GM23248 (cell line): ENCODE results near the gene PRL. TPM values are rescaled to one million over a fixed set of nuclear protein-coding genes. Genes with fewer than 3 reads are reported as not detected.

Experiments
- DNase-seq: peaks from one replicate; pipeline ENCODE4 v3.0.0-alpha.2; 2015
- H2AFZ ChIP-seq: fragments of 200-600 bp; sonication (generic); 2 replicates; pipeline ENCODE4 v1.6.1; 2016; ENCODE audit warnings: antibody characterized with exemption
- H3F3A ChIP-seq: fragments of 200-600 bp; sonication (generic); 2 replicates; pipeline ENCODE4 v1.6.1; 2016; ENCODE audit warnings: mild to moderate bottlenecking, antibody characterized with exemption, mixed run types; ENCODE audit not compliant: insufficient read depth
- H3K27ac ChIP-seq: fragments of 200-600 bp; sonication (generic); 2 replicates; pipeline ENCODE4 v1.5.1; 2016; ENCODE audit warnings: mild to moderate bottlenecking
- H3K27me3 ChIP-seq: fragments of 200-600 bp; sonication (generic); replicated peaks from 2 replicates; pipeline ENCODE4 v1.6.1; 2016; ENCODE audit warnings: mild to moderate bottlenecking; ENCODE audit not compliant: insufficient read depth
- H3K36me3 ChIP-seq: fragments of 200-600 bp; sonication (generic); 2 replicates; pipeline ENCODE4 v1.6.1; 2016; ENCODE audit warnings: low read depth, mild to moderate bottlenecking
- H3K4me1 ChIP-seq: fragments of 200-600 bp; sonication (generic); 2 replicates; pipeline ENCODE4 v1.6.1; 2016; ENCODE audit warnings: mild to moderate bottlenecking; ENCODE audit not compliant: insufficient read depth
- H3K4me2 ChIP-seq: fragments of 200-600 bp; sonication (generic); one replicate; pipeline ENCODE4 v1.6.1; 2016; ENCODE audit warnings: mild to moderate bottlenecking; ENCODE audit not compliant: unreplicated experiment
- H3K4me3 ChIP-seq: fragments of 200-600 bp; sonication (generic); 2 replicates; pipeline ENCODE4 v1.5.1; 2016; ENCODE audit warnings: mild to moderate bottlenecking
- H3K79me2 ChIP-seq: fragments of 200-600 bp; sonication (generic); 2 replicates; pipeline ENCODE4 v1.6.1; 2016; ENCODE audit warnings: mild to moderate bottlenecking; ENCODE audit not compliant: insufficient read depth
- H3K9ac ChIP-seq: fragments of 200-600 bp; sonication (generic); 2 replicates; pipeline ENCODE4 v1.6.1; 2016; ENCODE audit warnings: mild to moderate bottlenecking
- H3K9me2 ChIP-seq: fragments of 200-600 bp; sonication (generic); 2 replicates; pipeline ENCODE4 v1.6.1; 2016; ENCODE audit warnings: mixed run types, mild to moderate bottlenecking, moderate library complexity; ENCODE audit not compliant: insufficient read depth
- H3K9me3 ChIP-seq: fragments of 200-600 bp; sonication (generic); one replicate; pipeline ENCODE4 v1.6.1; 2017; ENCODE audit warnings: low read depth
- H4K20me1 ChIP-seq: fragments of 200-600 bp; sonication (generic); 2 replicates; pipeline ENCODE4 v1.6.0; 2016; ENCODE audit not compliant: insufficient read depth
- EZH2 ChIP-seq: fragments of 200-600 bp; sonication (generic); IDR thresholded peaks from 2 replicates; pipeline ENCODE4 v1.6.1; 2018; ENCODE audit warnings: antibody characterized with exemption, mild to moderate bottlenecking; ENCODE audit not compliant: insufficient read depth, poor library complexity, severe bottlenecking
- EZH2phosphoT487 ChIP-seq: fragments of 200-600 bp; sonication (generic); IDR thresholded peaks from 2 replicates; pipeline ENCODE4 v1.6.1; 2018; ENCODE audit warnings: antibody characterized with exemption, moderate library complexity, mild to moderate bottlenecking, low read depth; ENCODE audit not compliant: insufficient read depth
- WGBS, 2 experiments: methylation state at CpG; one replicate each; pipeline ENCODE4 v1.1.6; 2015 to 2017; ENCODE audit warnings: low lambda C conversion rate in 2 of 2, low coverage in 1 of 2; ENCODE audit errors: missing lambda C conversion rate in 2 of 2; 5-methylcytosine and 5-hydroxymethylcytosine counted together
- in situ Hi-C: fragments of 300-500 bp; cut with MboI; formaldehyde crosslinking; loops from 2 replicates; pipeline ENCODE4 v1.15.0; 2020
- polyA plus RNA-seq: library from polyadenylated mRNA; unstranded; fragments of >200 nt; fragmentation: Nextera tagmentation; extraction: Ambion mirVana; gene quantifications from 2 replicates; pipeline ENCODE4 v1.2.1, GENCODE V29; 2016
- total RNA-seq: library from RNA; depleted of rRNA; stranded (reverse); fragments of >200 nt; shearing (Covaris generic); gene quantifications from 2 replicates; pipeline ENCODE4 v1.2.3, GENCODE V29; 2014

The PRL gene
- total and polyA plus RNA-seq, 2 experiments from 2014 or later = 1.2 TPM; not detected in 1

DNA sequence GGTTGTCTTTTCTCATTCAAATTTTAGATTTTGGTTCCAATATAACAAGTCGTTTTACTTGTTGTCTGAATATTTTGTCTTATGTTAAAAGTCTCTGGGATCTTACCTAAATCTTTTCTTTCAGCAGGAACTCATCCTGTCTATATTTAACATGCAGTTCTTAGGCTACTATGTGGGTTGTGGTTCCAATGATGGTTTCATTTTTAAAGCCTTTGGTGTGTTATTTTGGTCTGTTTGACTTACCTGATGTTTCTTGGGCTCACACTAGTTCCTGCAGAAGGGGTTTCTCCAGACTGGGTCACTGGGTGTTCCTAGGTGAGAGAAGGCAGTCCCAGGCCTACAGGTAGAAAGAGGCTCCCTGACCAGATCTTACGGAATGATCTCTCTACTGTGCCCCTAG lies 17.4 kb downstream of the PRL start:
- no peaks in the 10 kb centered on the region for H3K27me3 ChIP-seq
- H3K4me3 ChIP-seq = no peak overlapping the region
- TF ChIP-seq EZH2 (no peak), EZH2phosphoT487 (no peak)
- no peaks in the 10 kb centered on the region for H3K36me3 ChIP-seq
- in situ Hi-C loops = no loop called here
- H3K9me3 ChIP-seq = no peaks in the 10 kb centered on the region
- H2AFZ ChIP-seq = no peak overlapping the region
- no peak for DNase-seq
- no peaks in the 10 kb centered on the region for H4K20me1 ChIP-seq
- no peak overlapping the region for H3K9ac ChIP-seq
- no peaks in the 10 kb centered on the region for H3K9me2 ChIP-seq
- H3F3A ChIP-seq = no peaks in the 10 kb centered on the region
- no peaks in the 10 kb centered on the region for H3K79me2 ChIP-seq
- no peak overlapping the region for H3K4me2 ChIP-seq
- no peaks in the 10 kb centered on the region for H3K4me1 ChIP-seq
- 46 to 69% methylated on average over 2 of the region's 2 CpGs for WGBS, 2 experiments
- H3K27ac ChIP-seq = no peak overlapping the region

GRCh38 chr6:22271081-22271480 lies 25.8 kb downstream of the PRL start:
- Histone ChIP-seq H3K4me3 (no peak overlapping the region), H3K9me2 (no peaks in the 10 kb centered on the region), H3K27me3 (no peaks in the 10 kb centered on the region), H3K79me2 (no peaks in the 10 kb centered on the region), H3K9me3 (no peaks in the 10 kb centered on the region), H3F3A (no peaks in the 10 kb centered on the region), H3K36me3 (no peaks in the 10 kb centered on the region), H3K27ac (no peak overlapping the region), H2AFZ (no peak overlapping the region), H4K20me1 (no peaks in the 10 kb centered on the region), H3K4me2 (no peak overlapping the region), H3K4me1 (no peaks in the 10 kb centered on the region), H3K9ac (no peak overlapping the region)
- no peak for DNase-seq
- WGBS, 2 experiments = 53 to 54% methylated on average over 7 of the region's 7 CpGs
- in situ Hi-C loops = no loop called here
- TF ChIP-seq EZH2phosphoT487 (no peak), EZH2 (no peak)

GRCh38 chr6:22263748-22264147 lies 33.1 kb downstream of the PRL start:
- Histone ChIP-seq H3K9me2 (no peaks in the 10 kb centered on the region), H3K4me3 (no peak overlapping the region), H3K9ac (no peak overlapping the region), H3K4me1 (no peaks in the 10 kb centered on the region; the same call in 1 of the 2 replicates), H2AFZ (no peak overlapping the region), H3F3A (no peaks in the 10 kb centered on the region), H4K20me1 (no peaks in the 10 kb centered on the region), H3K79me2 (no peaks in the 10 kb centered on the region), H3K9me3 (no peaks in the 10 kb centered on the region), H3K36me3 (no peaks in the 10 kb centered on the region), H3K27ac (no peak overlapping the region), H3K4me2 (no peak overlapping the region), H3K27me3 (no peaks in the 10 kb centered on the region)
- DNase-seq = no peak
- 75 to 76% methylated on average over 2 of the region's 2 CpGs for WGBS, 2 experiments
- in situ Hi-C loops = no loop called here
- no peak for TF ChIP-seq EZH2phosphoT487
- TF ChIP-seq EZH2 = no peak

DNA sequence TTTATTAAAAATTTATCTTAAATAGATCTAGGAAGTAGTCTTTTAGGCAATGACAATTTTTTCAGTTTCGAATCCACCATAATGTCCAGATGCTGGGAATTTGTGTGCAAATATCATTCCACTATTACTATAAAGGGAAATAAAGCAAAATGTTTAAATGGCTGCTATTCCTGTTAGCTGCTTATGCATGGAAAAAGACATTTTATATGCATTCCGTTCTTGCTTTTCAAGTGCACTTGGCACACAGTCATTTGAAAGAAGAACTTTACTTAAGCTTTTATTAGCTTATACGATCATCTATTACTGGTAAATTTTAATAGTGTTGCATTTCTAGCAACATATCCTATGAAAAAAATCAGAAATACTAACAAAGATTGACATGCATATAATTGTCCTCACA lies 42.0 kb downstream of the PRL start:
- no peak overlapping the region for H3K9ac ChIP-seq
- DNase-seq = no peak
- 49 to 55% methylated on average over 3 of the region's 3 CpGs for WGBS, 2 experiments
- peaks cover 9% of the 10 kb centered on the region; the same call in 1 of the 2 replicates for H3F3A ChIP-seq
- no peak overlapping the region for H2AFZ ChIP-seq
- no peaks in the 10 kb centered on the region for H3K27me3 ChIP-seq
- H4K20me1 ChIP-seq = no peaks in the 10 kb centered on the region
- no peak overlapping the region for H3K27ac ChIP-seq
- TF ChIP-seq EZH2 (no peak), EZH2phosphoT487 (no peak)
- no peaks in the 10 kb centered on the region for H3K36me3 ChIP-seq
- peaks cover 14% of the 10 kb centered on the region; the same call in 1 of the 2 replicates for H3K4me1 ChIP-seq
- in situ Hi-C loops = no loop called here
- H3K79me2 ChIP-seq = no peaks in the 10 kb centered on the region
- no peaks in the 10 kb centered on the region for H3K9me2 ChIP-seq
- H3K4me2 ChIP-seq = no peak overlapping the region
- H3K9me3 ChIP-seq = no peaks in the 10 kb centered on the region
- H3K4me3 ChIP-seq = no peak overlapping the region

DNA sequence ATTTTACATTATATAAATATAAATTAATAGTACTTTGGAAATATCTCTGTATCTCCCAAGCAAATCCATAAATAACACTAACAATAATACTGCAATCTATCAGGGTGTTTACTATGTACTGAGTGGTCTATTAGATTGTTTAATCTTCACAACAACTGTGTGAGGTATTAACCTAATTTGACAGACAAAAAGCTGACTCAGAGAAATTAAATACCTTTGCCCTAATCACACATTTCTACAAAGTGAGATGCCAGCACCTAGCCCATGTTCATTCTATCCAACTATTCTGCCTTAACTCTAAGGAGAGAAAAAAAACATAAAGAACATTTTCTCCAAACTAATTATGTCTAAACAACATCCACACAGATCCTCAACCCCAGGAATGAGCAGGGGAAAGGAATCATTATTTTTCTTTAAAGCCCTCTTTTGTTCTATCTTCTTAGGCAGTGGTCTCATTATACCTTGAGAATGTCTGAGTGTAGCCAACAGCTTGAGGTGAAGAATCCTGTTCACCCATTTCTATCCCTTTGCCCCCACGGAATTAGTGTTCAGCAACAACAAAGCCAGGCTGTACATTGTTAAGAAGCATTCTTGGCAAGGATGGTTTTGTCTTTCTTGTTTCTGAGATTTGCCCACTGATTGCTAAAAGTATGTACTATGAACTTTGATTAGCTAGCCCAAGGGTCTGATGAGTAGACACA lies 42.7 kb downstream of the PRL start:
- peaks cover 16% of the 10 kb centered on the region; the same call in 1 of the 2 replicates for H3K4me1 ChIP-seq
- H3K27ac ChIP-seq = no peak overlapping the region
- H3K9ac ChIP-seq = no peak overlapping the region
- no peaks in the 10 kb centered on the region for H4K20me1 ChIP-seq
- no peak overlapping the region for H3K4me3 ChIP-seq
- no peaks in the 10 kb centered on the region for H3K79me2 ChIP-seq
- TF ChIP-seq EZH2phosphoT487 (no peak), EZH2 (no peak)
- H3K9me3 ChIP-seq = no peaks in the 10 kb centered on the region
- H3F3A ChIP-seq = peaks cover 9% of the 10 kb centered on the region; the same call in 1 of the 2 replicates
- no peak overlapping the region for H2AFZ ChIP-seq
- in situ Hi-C loops = no loop called here
- WGBS, 2 experiments = 85 to 100% methylated on average over 1 of the region's 1 CpG
- no peaks in the 10 kb centered on the region for H3K27me3 ChIP-seq
- H3K36me3 ChIP-seq = no peaks in the 10 kb centered on the region
- H3K9me2 ChIP-seq = no peaks in the 10 kb centered on the region
- no peak overlapping the region for H3K4me2 ChIP-seq
- no peak for DNase-seq
